NK-92 treated with Interleukin-12 subunit alpha and Interleukin-12 subunit beta, amount 100 ng/mL, for 24 hours (cell line): Measurements from ENCODE around the gene ZDHHC17.
"Not testable (repeated sequence)": the region's sequence is repeated elsewhere in the genome, so short reads cannot be mapped to it uniquely, and the experiment has no call there.

Experiments used
- DNase-seq: peaks from one replicate; lab custom pipeline; 2025; lab: John Stamatoyannopoulos, UW

Gene ZDHHC17

GRCh38 chr12:76768576-76768975 is 4.7 kb downstream of the ZDHHC17 start:
- DNase-seq, result no peak

- no peak for DNase-seq
These were observed 13.9 kb downstream of the ZDHHC17 start for GRCh38 chr12:76777765-76778216.

- no peak for DNase-seq
These were observed 14.4 kb downstream of the ZDHHC17 start for GRCh38 chr12:76778364-76778763.

- DNase-seq, result not testable (repeated sequence)
These were observed 15.4 kb downstream of the ZDHHC17 start for GRCh38 chr12:76779310-76779709.

- DNase-seq, result no peak
These were observed 17.4 kb downstream of the ZDHHC17 start for GRCh38 chr12:76781321-76781720.

- no peak for DNase-seq
These were observed 18.6 kb downstream of the ZDHHC17 start for GRCh38 chr12:76782526-76782925.

GRCh38 chr12:76784600-76785051 is 20.7 kb downstream of the ZDHHC17 start:
- no peak for DNase-seq

- DNase-seq, result no peak
These were observed 21.5 kb downstream of the ZDHHC17 start for GRCh38 chr12:76785407-76785806.

- DNase-seq, result no peak
These were observed 23.1 kb downstream of the ZDHHC17 start for GRCh38 chr12:76786986-76787385.

- DNase-seq, result no peak
These were observed 23.8 kb downstream of the ZDHHC17 start for GRCh38 chr12:76787689-76788088.

GRCh38 chr12:76789335-76790050 is 25.6 kb downstream of the ZDHHC17 start:
- DNase-seq, result no peak

GRCh38 chr12:76790564-76791552 is 26.9 kb downstream of the ZDHHC17 start:
- DNase-seq, result no peak

GRCh38 chr12:76792828-76793227 is 28.9 kb downstream of the ZDHHC17 start:
- no peak for DNase-seq

- no peak for DNase-seq
These were observed 34.9 kb downstream of the ZDHHC17 start for GRCh38 chr12:76798864-76799263.

GRCh38 chr12:76799362-76799761 is 35.4 kb downstream of the ZDHHC17 start:
- no peak for DNase-seq

GRCh38 chr12:76802060-76802459 is 38.1 kb downstream of the ZDHHC17 start:
- DNase-seq, result no peak

- DNase-seq, result no peak
These were observed 40.6 kb downstream of the ZDHHC17 start for GRCh38 chr12:76804435-76804976.

- DNase-seq, result no peak
These were observed 46.9 kb downstream of the ZDHHC17 start for GRCh38 chr12:76810671-76811419.

- DNase-seq, result no peak
These were observed 48.1 kb downstream of the ZDHHC17 start for GRCh38 chr12:76811976-76812375.

- DNase-seq, result no peak
These were observed 49.4 kb downstream of the ZDHHC17 start for GRCh38 chr12:76813265-76813664.

GRCh38 chr12:76813972-76814371 is 50.1 kb downstream of the ZDHHC17 start:
- DNase-seq, result no peak
